BLaER1 treated with 17β-estradiol and CSF1 and Interleukin-3, amounts not matched to agents 10 nM and 100 nM (cell line): ENCODE results near the gene RAB8B.

Experiments used
- H3K27ac ChIP-seq, 11 experiments: shearing (Covaris generic); formaldehyde crosslinking; 2 replicates each; pipeline ENCODE4 v1.8.1; 2022
- H3K27me3 ChIP-seq, 11 experiments: shearing (Covaris generic); formaldehyde crosslinking; 2 replicates each; pipeline ENCODE4 v1.8.1; 2022
- H3K36me3 ChIP-seq, 11 experiments: shearing (Covaris generic); formaldehyde crosslinking; 2 replicates each; pipeline ENCODE4 v1.8.1; 2022
- H3K4me1 ChIP-seq, 10 experiments: shearing (Covaris generic); formaldehyde crosslinking; 2 replicates each; pipeline ENCODE4 v1.8.1; 2022
- H3K4me2 ChIP-seq, 11 experiments: shearing (Covaris generic); formaldehyde crosslinking; 2 replicates each; pipeline ENCODE4 v1.8.1; 2022
- H3K4me3 ChIP-seq, 10 experiments: shearing (Covaris generic); formaldehyde crosslinking; 2 replicates each; pipeline ENCODE4 v1.8.1; 2022
- H3K9ac ChIP-seq, 11 experiments: shearing (Covaris generic); formaldehyde crosslinking; 2 replicates each; pipeline ENCODE4 v1.8.1; 2022
- H3K9me3 ChIP-seq, 11 experiments: shearing (Covaris generic); formaldehyde crosslinking; replicated peaks in 1 of 11; 2 replicates each; pipeline ENCODE4 v1.8.1; 2022
- H4K20me1 ChIP-seq, 11 experiments: shearing (Covaris generic); formaldehyde crosslinking; 2 replicates each; pipeline ENCODE4 v1.8.1; 2022
- Cebpa-rat ChIP-seq, 11 experiments: shearing (Covaris generic); IDR thresholded peaks; 2 replicates each; pipeline ENCODE4 v1.8.1; 2022

Gene RAB8B

GRCh38 chr15:63252292-63252691, 62.9 kb downstream of the RAB8B start:
- H3K4me2 ChIP-seq = no peak overlapping the region
- no peaks in the 10 kb centered on the region for H3K9me3 ChIP-seq
- no peak overlapping the region for H3K27ac ChIP-seq
- no peak overlapping the region for H3K9ac ChIP-seq
- no peak for TF ChIP-seq Cebpa-rat (IDR thresholded peaks at IDR 0.05)
- peaks cover 75 to 100% (median 89%) of the 10 kb centered on the region in 11 experiments for H3K36me3 ChIP-seq
- H3K4me1 ChIP-seq = peaks cover 0 to 14% (median 0%) of the 10 kb centered on the region in 10 experiments; a peak in 4 of 20 replicates
- no peaks in the 10 kb centered on the region for H3K27me3 ChIP-seq
- peaks cover 0 to 50% (median 0%) of the 10 kb centered on the region in 11 experiments; a peak in 5 of 22 replicates for H4K20me1 ChIP-seq
- H3K4me3 ChIP-seq = no peak overlapping the region

- Histone ChIP-seq H3K36me3 (peaks cover 77 to 100% (median 94%) of the 10 kb centered on the region in 11 experiments), H3K27ac (no peak overlapping the region), H3K4me2 (no peak overlapping the region), H3K9me3 (peaks cover 0 to 9% (median 0%) of the 10 kb centered on the region in 11 experiments; a peak in 4 of 22 replicates), H3K27me3 (no peaks in the 10 kb centered on the region), H3K9ac (no peak overlapping the region), H3K4me3 (no peak overlapping the region), H4K20me1 (peaks cover 0 to 44% (median 0%) of the 10 kb centered on the region in 11 experiments; a peak in 5 of 22 replicates), H3K4me1 (peaks cover 0 to 4% (median 0%) of the 10 kb centered on the region in 10 experiments; a peak in 3 of 20 replicates)
- TF ChIP-seq Cebpa-rat (IDR thresholded peaks at IDR 0.05) = no peak
These were observed 65.6 kb downstream of the RAB8B start for GRCh38 chr15:63254991-63255390.

GRCh38 chr15:63255489-63255990, 66.1 kb downstream of the RAB8B start:
- no peak overlapping the region for H3K4me3 ChIP-seq
- H3K4me2 ChIP-seq = no peak overlapping the region
- H3K36me3 ChIP-seq = peaks cover 77 to 100% (median 94%) of the 10 kb centered on the region in 11 experiments
- peaks cover 0 to 9% (median 0%) of the 10 kb centered on the region in 11 experiments; a peak in 4 of 22 replicates for H3K9me3 ChIP-seq
- peaks cover 0 to 44% (median 0%) of the 10 kb centered on the region in 11 experiments; a peak in 5 of 22 replicates for H4K20me1 ChIP-seq
- no peak for TF ChIP-seq Cebpa-rat (IDR thresholded peaks at IDR 0.05)
- H3K27ac ChIP-seq = no peak overlapping the region
- no peaks in the 10 kb centered on the region for H3K27me3 ChIP-seq
- H3K4me1 ChIP-seq = peaks cover 0 to 9% (median 0%) of the 10 kb centered on the region in 10 experiments; a peak in 4 of 20 replicates
- H3K9ac ChIP-seq = no peak overlapping the region

GRCh38 chr15:63256433-63257274, 67.2 kb downstream of the RAB8B start:
- Histone ChIP-seq H3K4me1 (peaks cover 0 to 20% (median 0%) of the 10 kb centered on the region in 10 experiments; a peak in 5 of 20 replicates), H3K36me3 (peaks cover 76 to 99% (median 93%) of the 10 kb centered on the region in 11 experiments), H3K9me3 (peaks cover 0 to 9% (median 0%) of the 10 kb centered on the region in 11 experiments; a peak in 4 of 22 replicates), H3K4me3 (no peak overlapping the region), H3K4me2 (no peak overlapping the region), H4K20me1 (peaks cover 0 to 40% (median 0%) of the 10 kb centered on the region in 11 experiments; a peak in 5 of 22 replicates), H3K9ac (no peak overlapping the region), H3K27me3 (no peaks in the 10 kb centered on the region), H3K27ac (no peak overlapping the region)
- no peak for TF ChIP-seq Cebpa-rat (IDR thresholded peaks at IDR 0.05)

GRCh38 chr15:63258658-63259057, 69.3 kb downstream of the RAB8B start:
- Histone ChIP-seq H3K4me3 (no peak overlapping the region), H3K4me1 (peaks cover 0 to 25% (median 0%) of the 10 kb centered on the region in 10 experiments; a peak in 5 of 20 replicates), H3K9me3 (peaks cover 0 to 9% (median 0%) of the 10 kb centered on the region in 11 experiments; a peak in 4 of 22 replicates), H4K20me1 (peaks cover 0 to 40% (median 0%) of the 10 kb centered on the region in 11 experiments; a peak in 5 of 22 replicates), H3K36me3 (peaks cover 80 to 100% (median 96%) of the 10 kb centered on the region in 11 experiments), H3K9ac (no peak overlapping the region), H3K27ac (no peak overlapping the region), H3K27me3 (no peaks in the 10 kb centered on the region), H3K4me2 (no peak overlapping the region)
- no peak for TF ChIP-seq Cebpa-rat (IDR thresholded peaks at IDR 0.05)

GRCh38 chr15:63260791-63261190, 71.4 kb downstream of the RAB8B start:
- Histone ChIP-seq H4K20me1 (peaks cover 0 to 20% (median 0%) of the 10 kb centered on the region in 11 experiments; a peak in 2 of 22 replicates), H3K4me1 (peaks cover 0 to 25% (median 0%) of the 10 kb centered on the region in 10 experiments; a peak in 5 of 20 replicates), H3K27ac (no peak overlapping the region), H3K36me3 (peaks cover 72 to 99% (median 94%) of the 10 kb centered on the region in 11 experiments), H3K9ac (no peak overlapping the region), H3K27me3 (no peaks in the 10 kb centered on the region), H3K4me2 (peak overlapping the region in 2 of 11 experiments; percentile 36 to 61; a peak in 4 of 22 replicates), H3K9me3 (peaks cover 0 to 9% (median 0%) of the 10 kb centered on the region in 11 experiments; a peak in 4 of 22 replicates), H3K4me3 (no peak overlapping the region)
- TF ChIP-seq Cebpa-rat (IDR thresholded peaks at IDR 0.05) = no peak

- Histone ChIP-seq H3K36me3 (peaks cover 67 to 99% (median 92%) of the 10 kb centered on the region in 11 experiments), H3K4me1 (peaks cover 0 to 25% (median 0%) of the 10 kb centered on the region in 10 experiments; a peak in 5 of 20 replicates)
These were observed 71.9 kb downstream of the RAB8B start for GRCh38 chr15:63261311-63261710.

GRCh38 chr15:63263519-63263918, 74.1 kb downstream of the RAB8B start:
- no peak for TF ChIP-seq Cebpa-rat (IDR thresholded peaks at IDR 0.05)

More at GRCh38 chr15:63261311-63261710, 71.9 kb downstream of the RAB8B start:
- H3K4me2 ChIP-seq = peak overlapping the region in 2 of 11 experiments; percentile 36 to 61; a peak in 4 of 22 replicates
- H3K9me3 ChIP-seq = peaks cover 0 to 9% (median 0%) of the 10 kb centered on the region in 11 experiments; a peak in 4 of 22 replicates
- H3K27ac ChIP-seq = no peak overlapping the region
- no peaks in the 10 kb centered on the region for H3K27me3 ChIP-seq
- H3K9ac ChIP-seq = no peak overlapping the region
- H4K20me1 ChIP-seq = peaks cover 0 to 15% (median 0%) of the 10 kb centered on the region in 11 experiments; a peak in 2 of 22 replicates
- no peak overlapping the region for H3K4me3 ChIP-seq
- no peak for TF ChIP-seq Cebpa-rat (IDR thresholded peaks at IDR 0.05)

More at GRCh38 chr15:63263519-63263918, 74.1 kb downstream of the RAB8B start:
- Histone ChIP-seq H3K9ac (no peak overlapping the region), H4K20me1 (peaks cover 0 to 17% (median 0%) of the 10 kb centered on the region in 11 experiments; a peak in 2 of 22 replicates), H3K4me1 (peaks cover 0 to 25% (median 0%) of the 10 kb centered on the region in 10 experiments; a peak in 5 of 20 replicates), H3K27ac (no peak overlapping the region), H3K4me3 (no peak overlapping the region), H3K36me3 (peaks cover 62 to 99% (median 88%) of the 10 kb centered on the region in 11 experiments), H3K9me3 (peaks cover 0 to 2% (median 0%) of the 10 kb centered on the region in 11 experiments; a peak in 1 of 22 replicates), H3K4me2 (no peak overlapping the region), H3K27me3 (no peaks in the 10 kb centered on the region)
